HG03097 (cell line): ENCODE results near the gene CDK14.
"Not testable (repeated sequence)": the region's sequence is repeated elsewhere in the genome, so short reads cannot be mapped to it uniquely, and the experiment has no call there.

Experiments used
- ATAC-seq: cut with Tn5 transposase; IDR thresholded peaks from one replicate; pipeline ENCODE4 v1.9.1; 2021; ENCODE audit not compliant: unreplicated experiment, low FRiP score

CDK14 gene

DNA sequence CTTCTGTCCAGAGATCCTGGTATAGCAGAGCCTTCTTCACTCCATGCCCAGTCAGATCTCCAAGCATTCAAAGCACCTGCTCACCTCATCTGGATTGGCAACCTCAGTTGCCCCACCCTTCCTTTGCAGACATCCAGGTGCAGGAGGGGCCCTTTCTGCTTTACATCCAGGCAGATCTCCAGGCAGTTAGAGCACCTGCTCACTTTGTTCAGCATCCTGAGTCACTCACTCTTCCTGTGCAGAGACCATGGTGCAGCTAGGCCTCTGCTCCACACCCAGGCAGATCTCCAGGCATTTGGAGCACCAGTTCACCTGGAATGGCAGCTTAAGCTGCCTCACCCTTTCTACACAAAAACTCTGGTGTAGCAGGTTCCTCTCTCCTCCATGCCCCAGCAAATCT, 153.1 kb downstream of the CDK14 start:
- no peak for ATAC-seq

DNA sequence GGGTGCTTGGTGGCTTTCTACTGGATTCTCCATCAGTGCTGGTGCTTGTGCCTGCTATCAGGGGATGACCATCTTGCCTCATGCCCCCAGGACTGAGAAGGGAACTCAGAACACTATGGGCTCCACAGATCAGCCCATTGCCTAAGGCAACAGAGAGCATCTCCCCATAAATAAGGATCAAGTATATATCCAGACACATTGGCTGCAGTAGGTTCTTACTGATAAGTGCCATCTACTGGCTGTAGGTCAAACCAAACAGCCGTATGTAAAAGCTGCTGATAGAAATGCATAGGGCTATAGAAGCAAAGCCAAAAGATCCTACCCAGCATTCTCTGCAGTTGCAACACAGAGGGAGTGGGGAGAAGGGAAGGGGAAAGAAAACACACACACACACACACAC, 153.7 kb downstream of the CDK14 start:
- no peak for ATAC-seq

- no peak for ATAC-seq
Observed at GRCh38 chr7:90751595-90751994, 155.5 kb downstream of the CDK14 start.

DNA sequence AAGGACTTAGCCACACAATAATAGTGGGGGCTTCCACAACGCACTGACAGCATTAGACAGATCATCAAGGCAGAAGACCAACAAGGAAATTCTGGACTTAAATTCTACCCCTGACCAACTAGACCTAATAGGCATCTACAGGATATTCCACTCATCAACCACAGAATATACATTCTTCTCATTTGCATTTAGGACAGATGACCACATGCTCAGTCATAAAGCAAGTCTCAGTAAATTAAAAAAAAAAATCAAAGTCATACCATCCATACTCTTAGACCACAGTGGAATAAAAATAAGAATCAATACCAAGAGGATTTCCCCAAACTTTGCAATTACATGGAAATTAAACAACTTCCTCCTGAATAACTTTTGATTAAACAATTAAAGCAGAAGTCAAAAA, 155.9 kb downstream of the CDK14 start:
- ATAC-seq: no peak

DNA sequence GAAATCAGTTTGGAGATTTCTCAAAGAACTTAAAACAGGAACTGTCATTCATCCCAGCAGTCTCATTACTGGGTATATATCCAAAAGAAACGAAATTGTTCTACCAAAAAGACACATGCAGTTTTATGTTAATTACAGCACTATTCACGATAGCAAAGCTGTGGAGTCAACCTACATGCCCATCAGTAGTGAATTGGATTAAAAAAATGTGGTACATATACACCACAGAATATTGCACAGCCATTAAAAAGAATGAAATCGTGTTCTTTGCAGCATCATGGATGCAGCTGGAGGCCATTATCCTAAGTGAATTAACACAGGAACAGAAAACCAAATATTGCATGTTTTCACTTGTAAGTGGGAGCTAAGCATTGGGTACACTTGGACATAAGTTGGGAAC, 158.9 kb downstream of the CDK14 start:
- ATAC-seq: no peak

DNA sequence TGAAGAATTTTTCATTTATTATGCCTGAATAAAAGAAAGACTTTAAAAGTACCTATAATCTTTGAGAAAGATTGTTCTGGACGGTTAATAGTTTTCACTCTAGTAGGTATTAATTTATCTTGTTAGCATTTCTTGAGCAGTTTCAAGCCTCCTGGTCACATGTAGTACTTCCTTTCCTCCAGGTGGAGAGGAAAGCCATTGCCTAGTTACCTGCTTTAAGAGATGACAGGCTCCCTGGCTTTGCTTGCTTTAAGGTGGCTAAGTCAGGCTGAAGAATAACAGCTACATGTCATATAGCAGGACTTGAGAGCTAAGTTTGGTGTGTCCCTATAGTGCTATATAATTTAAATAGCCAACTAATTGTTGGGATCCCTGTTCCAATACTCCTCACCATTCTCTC, 160.2 kb downstream of the CDK14 start:
- no peak for ATAC-seq

DNA sequence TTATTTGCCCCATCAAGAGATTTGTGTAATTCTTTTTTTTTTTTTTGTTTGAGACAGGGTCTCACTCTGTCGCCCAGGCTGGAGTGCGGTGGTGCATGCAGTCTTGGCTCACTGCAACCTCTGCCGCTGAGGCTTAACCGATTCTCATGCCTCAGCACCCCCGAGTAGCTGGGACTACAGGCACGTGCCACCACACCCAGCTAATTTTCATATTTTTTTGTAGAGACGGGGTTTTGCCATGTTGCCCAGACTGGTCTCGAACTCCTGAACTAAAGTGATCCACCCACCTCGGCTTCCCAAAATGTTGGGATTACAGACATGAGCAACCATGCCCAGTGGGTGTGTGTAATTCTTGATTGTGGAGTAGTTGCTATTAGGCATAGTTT, 161.4 kb downstream of the CDK14 start:
- not testable (repeated sequence) for ATAC-seq

DNA sequence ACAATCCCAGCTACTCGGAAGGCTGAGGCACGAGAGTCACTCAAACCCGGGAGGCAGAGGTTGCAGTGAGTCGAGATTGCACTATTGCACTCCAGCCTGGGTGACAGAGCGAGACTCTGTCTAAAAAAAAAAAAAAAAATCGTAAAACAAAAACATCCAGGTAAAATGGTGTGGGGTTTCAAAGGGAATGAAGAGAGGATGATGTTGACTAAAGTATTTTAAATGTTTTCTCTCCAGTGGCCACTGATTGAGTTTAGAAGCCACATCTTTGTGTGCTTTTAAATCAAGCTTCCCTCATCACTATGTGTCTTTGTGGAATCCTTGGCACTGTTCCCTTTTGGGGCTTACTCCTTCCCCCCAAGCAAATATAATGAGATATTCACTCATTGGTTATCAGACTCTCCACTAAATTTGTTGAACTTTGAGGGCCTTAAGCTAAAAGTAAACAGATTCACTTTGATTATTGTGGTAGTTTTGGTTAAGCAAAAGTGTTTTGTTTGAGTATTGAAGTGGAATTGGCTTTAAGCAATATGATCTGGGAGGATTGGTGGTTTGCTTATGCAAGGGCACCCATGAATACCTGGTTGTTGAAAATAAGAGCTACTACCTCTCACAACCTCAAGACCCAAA, 162.9 kb downstream of the CDK14 start:
- no peak for ATAC-seq

GRCh38 chr7:90759710-90760109, 163.6 kb downstream of the CDK14 start:
- ATAC-seq: no peak

GRCh38 chr7:90760892-90761291, 164.8 kb downstream of the CDK14 start:
- no peak for ATAC-seq

DNA sequence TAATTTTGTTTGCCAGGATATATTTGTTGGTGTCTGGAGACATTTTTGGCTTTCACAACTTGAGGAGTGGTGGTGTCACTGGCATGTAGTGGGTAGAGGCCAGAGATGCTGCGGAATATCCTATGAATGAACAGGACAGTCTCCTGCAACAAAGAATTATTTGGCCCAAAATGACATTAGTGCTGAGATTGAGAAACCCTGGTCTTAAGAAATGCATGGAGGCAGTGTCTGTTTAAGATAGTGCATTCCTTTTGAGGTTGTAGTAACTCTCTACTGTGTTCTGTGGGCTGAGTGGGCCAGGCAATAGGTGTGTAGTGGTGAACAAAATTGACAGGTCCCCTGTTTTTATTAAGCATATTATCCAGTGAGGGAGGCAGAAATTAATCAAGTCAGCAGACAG, 165.5 kb downstream of the CDK14 start:
- no peak for ATAC-seq

GRCh38 chr7:90763108-90763507, 167.0 kb downstream of the CDK14 start:
- no peak for ATAC-seq

- peak; percentile 56 for ATAC-seq
Observed at GRCh38 chr7:90764848-90765570, 168.9 kb downstream of the CDK14 start.

GRCh38 chr7:90766814-90767564, 170.9 kb downstream of the CDK14 start:
- no peak for ATAC-seq

GRCh38 chr7:90768301-90768700, 172.2 kb downstream of the CDK14 start:
- no peak for ATAC-seq

DNA sequence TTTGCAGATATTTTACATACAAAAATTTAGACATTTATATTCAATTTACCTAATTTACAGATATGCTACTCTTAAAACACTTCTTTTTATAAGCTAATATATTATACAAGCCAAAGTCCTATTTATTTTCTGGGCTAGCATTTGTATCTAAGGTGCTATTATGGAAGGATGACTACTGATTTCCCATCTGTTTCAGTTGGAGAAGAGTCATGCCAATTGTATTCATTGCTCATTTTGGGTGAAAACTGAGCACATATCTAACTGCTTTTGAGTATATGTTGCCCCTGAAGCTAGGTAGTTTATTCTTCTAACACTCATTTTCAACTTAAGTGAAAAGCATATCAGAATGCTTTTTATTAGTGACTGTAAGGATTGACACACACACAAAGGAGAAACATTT, 172.9 kb downstream of the CDK14 start:
- no peak for ATAC-seq

DNA sequence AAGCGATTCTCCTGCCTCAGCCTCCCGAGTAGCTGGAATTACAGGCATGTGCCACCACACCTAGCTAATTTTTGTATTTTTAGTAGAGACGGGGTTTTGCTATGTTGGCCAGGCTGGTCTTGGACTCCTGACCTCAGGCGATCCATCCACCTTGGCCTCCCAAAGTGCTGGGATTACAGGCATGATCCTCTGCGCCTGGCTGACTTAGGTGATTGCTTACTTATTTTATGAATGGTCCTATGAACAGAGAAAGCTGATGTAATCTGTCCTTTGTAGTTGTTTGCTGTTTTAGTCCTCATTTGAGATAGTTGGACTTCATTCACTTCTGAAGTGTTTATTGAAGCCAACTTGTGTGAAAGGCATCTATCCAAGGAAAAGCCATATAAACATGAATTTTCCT, 173.4 kb downstream of the CDK14 start:
- not testable (repeated sequence) for ATAC-seq

DNA sequence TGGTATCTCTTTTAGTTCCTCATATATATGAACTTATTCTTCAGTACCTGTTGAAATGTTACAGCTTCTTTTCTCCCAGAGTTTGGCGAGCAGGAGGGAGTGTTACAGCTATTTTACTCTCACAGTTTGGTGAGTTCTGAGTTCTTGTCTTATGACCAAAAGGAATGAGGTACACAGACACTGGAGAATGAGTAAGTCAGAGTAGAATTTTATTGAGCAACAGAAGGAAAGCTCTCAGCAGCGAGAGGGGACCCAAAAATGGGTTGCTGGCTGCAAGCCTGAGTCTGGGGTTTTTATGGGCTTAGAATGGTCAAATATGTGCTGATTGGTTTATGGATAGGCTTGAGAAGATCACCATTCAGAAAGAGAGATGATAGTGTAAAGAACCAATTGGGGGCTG, 175.2 kb downstream of the CDK14 start:
- no peak for ATAC-seq

GRCh38 chr7:90772410-90772809, 176.3 kb downstream of the CDK14 start:
- ATAC-seq: no peak

GRCh38 chr7:90773269-90773668, 177.1 kb downstream of the CDK14 start:
- no peak for ATAC-seq

GRCh38 chr7:90774706-90775105, 178.6 kb downstream of the CDK14 start:
- no peak for ATAC-seq
